GM12878 (cell line): Measurements from ENCODE around the gene RAB15. TPM values are rescaled to one million over a fixed set of nuclear protein-coding genes. Genes with fewer than 3 reads are reported as not detected.

Experiments used
- ATAC-seq: fragments of 200-7000 bp; cut with Tn5 transposase; 3 replicates; pipeline ENCODE4 v1.9.1; 2020; ENCODE audit warnings: mild to moderate bottlenecking, moderate library complexity
- BruUV-seq: library from RNA; stranded (reverse); fragments of 400-500 nt; replicated peaks from 2 replicates; lab custom pipeline; 2021; lab: Mats Ljungman, UMichigan
- CTCF ChIA-PET: fragments of 300-600 bp; sonication (Branson Sonifier 250); formaldehyde crosslinking; extraction: SDS; loops from one replicate; lab custom pipeline; 2021; ENCODE audit warnings: inconsistent platforms; lab: Yijun Ruan, JAX
- POLR2A ChIA-PET: fragments of 350-600 bp; formaldehyde crosslinking; extraction: SDS; loops from one replicate; lab custom pipeline; 2021; ENCODE audit warnings: inconsistent platforms; lab: Charles Lee
- RAD21 ChIA-PET: fragments of 300-600 bp; sonication (Branson Sonifier 250); formaldehyde crosslinking; loops from one replicate; lab custom pipeline; 2023; ENCODE audit warnings: antibody characterized with exemption; ENCODE audit not compliant: unreplicated experiment; lab: Charles Lee
- SMC1A ChIA-PET: fragments of 300-600 bp; sonication (Branson Sonifier 250); formaldehyde crosslinking; loops from one replicate; lab custom pipeline; 2023; ENCODE audit not compliant: unreplicated experiment, uncharacterized antibody; lab: Charles Lee
- DNase-seq: peaks from one replicate; pipeline ENCODE4 v3.0.0-alpha.2; 2011; ENCODE audit warnings: low read depth, low spot score
- FAIRE-seq: peaks from 3 replicates; lab custom pipeline; 2011; peaks lifted over from hg19 to GRCh38; lab: Jason Lieb, UNC
- H2AFZ ChIP-seq: 2 replicates; pipeline ENCODE4 v1.6.0; 2011; ENCODE audit warnings: low read depth, low read length, control low read depth; ENCODE audit not compliant: control insufficient read depth
- H3K27ac ChIP-seq: 2 replicates; pipeline ENCODE4 v1.5.1; 2011; ENCODE audit warnings: control low read depth; ENCODE audit not compliant: control insufficient read depth, insufficient read depth
- H3K27me3 ChIP-seq, 2 experiments: replicated peaks in 1 of 2; 2 replicates each; pipeline versions ENCODE4 v1.6.0 to v1.6.1; 2011; ENCODE audit warnings: low read length in 1 of 2; ENCODE audit not compliant: control insufficient read depth in 2 of 2, insufficient read depth in 2 of 2
- H3K36me3 ChIP-seq, 2 experiments: 2 replicates each; pipeline ENCODE4 v1.5.1; 2011; ENCODE audit warnings: low read length in 1 of 2; ENCODE audit not compliant: control insufficient read depth in 2 of 2, insufficient read depth in 2 of 2
- H3K4me1 ChIP-seq: 2 replicates; pipeline ENCODE4 v1.6.1; 2011; ENCODE audit warnings: mild to moderate bottlenecking, low read length, moderate library complexity, mixed read lengths; ENCODE audit not compliant: control insufficient read depth, insufficient read depth
- H3K4me2 ChIP-seq: 2 replicates; pipeline ENCODE4 v1.6.0; 2011; ENCODE audit warnings: control low read depth; ENCODE audit not compliant: control insufficient read depth, insufficient read depth
- H3K4me3 ChIP-seq: fragments of 200-600 bp; sonication (generic); 2 replicates; pipeline ENCODE4 v1.5.1; 2016
- H3K79me2 ChIP-seq: 2 replicates; pipeline ENCODE4 v1.6.0; 2011; ENCODE audit warnings: low read length; ENCODE audit not compliant: control insufficient read depth, insufficient read depth
- H3K9ac ChIP-seq: 2 replicates; pipeline ENCODE4 v1.8.0; 2011; ENCODE audit warnings: low read length, control low read depth, mixed read lengths; ENCODE audit not compliant: control insufficient read depth, insufficient read depth
- H3K9me3 ChIP-seq: replicated peaks from 3 replicates; pipeline ENCODE4 v1.5.1; 2011; ENCODE audit warnings: mild to moderate bottlenecking, low read length; ENCODE audit not compliant: control insufficient read depth, insufficient read depth
- H4K20me1 ChIP-seq: 2 replicates; pipeline ENCODE4 v1.6.0; 2011; ENCODE audit not compliant: control insufficient read depth, insufficient read depth
- NFYB ChIP-seq: IDR thresholded peaks from 2 replicates; pipeline ENCODE4 v1.6.1; 2011; ENCODE audit warnings: low read depth, mild to moderate bottlenecking, low read length, improper control_type of control experiment, moderate library complexity; ENCODE audit not compliant: insufficient read depth
- WGBS: methylation state at CpG from one replicate; pipeline ENCODE4 v1.1.6; 2016; ENCODE audit warnings: low lambda C conversion rate; ENCODE audit not compliant: insufficient replicate concordance, insufficient coverage; ENCODE audit errors: missing lambda C conversion rate; 5-methylcytosine and 5-hydroxymethylcytosine counted together
- in situ Hi-C: fragments of 300-500 bp; cut with MboI; formaldehyde crosslinking; loops from 9 replicates; pipeline ENCODE4 v1.14.3; 2018; ENCODE audit warnings: mixed read lengths
- intact Hi-C: fragments of 100-400 bp; cut with micrococcal nuclease; formaldehyde crosslinking; loops from one replicate; pipeline ENCODE4 v1.14.2; 2022; ENCODE audit not compliant: unreplicated experiment
- polyA plus RNA-seq, 11 experiments: library from polyadenylated mRNA; depleted of rRNA in 4 of 11; unstranded in 6 of 11; stranded (reverse) in 5 of 11; fragments of >200 nt; fragmentation: Nextera tagmentation in 4 of 11; fragmentation: Illumina TruSeq in 1 of 11; extraction: Ambion mirVana in 4 of 11; extraction: Trizol in 1 of 11; gene quantifications; 1 replicate in 1 of 11; 2 replicates in 10 of 11; pipeline versions ENCODE4 v1.2.1 to v1.2.3, GENCODE V29; 2011 to 2016; ENCODE audit warnings: inconsistent platforms in 2 of 11, missing spikeins in 2 of 11, low read depth in 1 of 11
- total RNA-seq, 4 experiments: library from RNA; depleted of rRNA in 3 of 4; stranded (reverse); fragments of >200 nt in 3 of 4; fragmentation: Illumina TruSeq in 1 of 4; extraction: Trizol in 1 of 4; gene quantifications; 2 replicates each; pipeline versions ENCODE4 v1.2.1 to v1.2.3, GENCODE V29; 2013 to 2021
- TF ChIP-seq, protein P1 (sequence below): fragments of 450-650 bp; IDR thresholded peaks from 2 replicates; pipeline ENCODE4 v1.6.1; 2016; ENCODE audit warnings: mild to moderate bottlenecking, moderate library complexity, borderline replicate concordance
- TF ChIP-seq, protein P2 (sequence below): IDR thresholded peaks from 2 replicates; pipeline ENCODE4 v1.6.1; 2012; ENCODE audit warnings: improper control_type of control experiment, low read depth, low read length; ENCODE audit not compliant: insufficient replicate concordance

RAB15 gene
- total and polyA plus RNA-seq, 10 of the 15 experiments (the other 5 are each of a cell fraction or from before 2014, with no cell fraction given), result 0.32 to 3.9 (median 2.1) TPM

DNA sequence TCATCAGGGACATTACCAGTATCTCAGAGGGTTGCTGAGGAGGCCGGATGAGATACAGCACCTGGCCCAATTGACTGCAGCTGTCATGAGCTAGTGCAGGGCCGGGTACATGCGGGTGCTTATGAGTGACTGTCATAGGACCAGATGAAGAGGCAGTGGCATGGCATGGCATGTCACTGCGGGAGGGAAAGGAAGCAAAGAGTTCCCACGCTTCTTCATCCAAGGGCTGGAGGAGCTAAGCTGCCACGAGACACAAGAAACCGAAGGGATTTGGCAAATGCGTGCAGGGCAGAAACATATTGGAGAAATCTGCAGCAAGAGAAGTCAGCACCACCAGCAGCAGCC, 18.9 kb downstream of the RAB15 start:
- no TSS peak for BruUV-seq
- intact Hi-C loops, result no loop called here
- TF ChIP-seq NFYB, result no peak
- TF ChIP-seq, protein P1, sequence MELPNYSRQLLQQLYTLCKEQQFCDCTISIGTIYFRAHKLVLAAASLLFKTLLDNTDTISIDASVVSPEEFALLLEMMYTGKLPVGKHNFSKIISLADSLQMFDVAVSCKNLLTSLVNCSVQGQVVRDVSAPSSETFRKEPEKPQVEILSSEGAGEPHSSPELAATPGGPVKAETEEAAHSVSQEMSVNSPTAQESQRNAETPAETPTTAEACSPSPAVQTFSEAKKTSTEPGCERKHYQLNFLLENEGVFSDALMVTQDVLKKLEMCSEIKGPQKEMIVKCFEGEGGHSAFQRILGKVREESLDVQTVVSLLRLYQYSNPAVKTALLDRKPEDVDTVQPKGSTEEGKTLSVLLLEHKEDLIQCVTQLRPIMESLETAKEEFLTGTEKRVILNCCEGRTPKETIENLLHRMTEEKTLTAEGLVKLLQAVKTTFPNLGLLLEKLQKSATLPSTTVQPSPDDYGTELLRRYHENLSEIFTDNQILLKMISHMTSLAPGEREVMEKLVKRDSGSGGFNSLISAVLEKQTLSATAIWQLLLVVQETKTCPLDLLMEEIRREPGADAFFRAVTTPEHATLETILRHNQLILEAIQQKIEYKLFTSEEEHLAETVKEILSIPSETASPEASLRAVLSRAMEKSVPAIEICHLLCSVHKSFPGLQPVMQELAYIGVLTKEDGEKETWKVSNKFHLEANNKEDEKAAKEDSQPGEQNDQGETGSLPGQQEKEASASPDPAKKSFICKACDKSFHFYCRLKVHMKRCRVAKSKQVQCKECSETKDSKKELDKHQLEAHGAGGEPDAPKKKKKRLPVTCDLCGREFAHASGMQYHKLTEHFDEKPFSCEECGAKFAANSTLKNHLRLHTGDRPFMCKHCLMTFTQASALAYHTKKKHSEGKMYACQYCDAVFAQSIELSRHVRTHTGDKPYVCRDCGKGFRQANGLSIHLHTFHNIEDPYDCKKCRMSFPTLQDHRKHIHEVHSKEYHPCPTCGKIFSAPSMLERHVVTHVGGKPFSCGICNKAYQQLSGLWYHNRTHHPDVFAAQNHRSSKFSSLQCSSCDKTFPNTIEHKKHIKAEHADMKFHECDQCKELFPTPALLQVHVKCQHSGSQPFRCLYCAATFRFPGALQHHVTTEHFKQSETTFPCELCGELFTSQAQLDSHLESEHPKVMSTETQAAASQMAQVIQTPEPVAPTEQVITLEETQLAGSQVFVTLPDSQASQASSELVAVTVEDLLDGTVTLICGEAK, result no peak
- TF ChIP-seq, protein P2, sequence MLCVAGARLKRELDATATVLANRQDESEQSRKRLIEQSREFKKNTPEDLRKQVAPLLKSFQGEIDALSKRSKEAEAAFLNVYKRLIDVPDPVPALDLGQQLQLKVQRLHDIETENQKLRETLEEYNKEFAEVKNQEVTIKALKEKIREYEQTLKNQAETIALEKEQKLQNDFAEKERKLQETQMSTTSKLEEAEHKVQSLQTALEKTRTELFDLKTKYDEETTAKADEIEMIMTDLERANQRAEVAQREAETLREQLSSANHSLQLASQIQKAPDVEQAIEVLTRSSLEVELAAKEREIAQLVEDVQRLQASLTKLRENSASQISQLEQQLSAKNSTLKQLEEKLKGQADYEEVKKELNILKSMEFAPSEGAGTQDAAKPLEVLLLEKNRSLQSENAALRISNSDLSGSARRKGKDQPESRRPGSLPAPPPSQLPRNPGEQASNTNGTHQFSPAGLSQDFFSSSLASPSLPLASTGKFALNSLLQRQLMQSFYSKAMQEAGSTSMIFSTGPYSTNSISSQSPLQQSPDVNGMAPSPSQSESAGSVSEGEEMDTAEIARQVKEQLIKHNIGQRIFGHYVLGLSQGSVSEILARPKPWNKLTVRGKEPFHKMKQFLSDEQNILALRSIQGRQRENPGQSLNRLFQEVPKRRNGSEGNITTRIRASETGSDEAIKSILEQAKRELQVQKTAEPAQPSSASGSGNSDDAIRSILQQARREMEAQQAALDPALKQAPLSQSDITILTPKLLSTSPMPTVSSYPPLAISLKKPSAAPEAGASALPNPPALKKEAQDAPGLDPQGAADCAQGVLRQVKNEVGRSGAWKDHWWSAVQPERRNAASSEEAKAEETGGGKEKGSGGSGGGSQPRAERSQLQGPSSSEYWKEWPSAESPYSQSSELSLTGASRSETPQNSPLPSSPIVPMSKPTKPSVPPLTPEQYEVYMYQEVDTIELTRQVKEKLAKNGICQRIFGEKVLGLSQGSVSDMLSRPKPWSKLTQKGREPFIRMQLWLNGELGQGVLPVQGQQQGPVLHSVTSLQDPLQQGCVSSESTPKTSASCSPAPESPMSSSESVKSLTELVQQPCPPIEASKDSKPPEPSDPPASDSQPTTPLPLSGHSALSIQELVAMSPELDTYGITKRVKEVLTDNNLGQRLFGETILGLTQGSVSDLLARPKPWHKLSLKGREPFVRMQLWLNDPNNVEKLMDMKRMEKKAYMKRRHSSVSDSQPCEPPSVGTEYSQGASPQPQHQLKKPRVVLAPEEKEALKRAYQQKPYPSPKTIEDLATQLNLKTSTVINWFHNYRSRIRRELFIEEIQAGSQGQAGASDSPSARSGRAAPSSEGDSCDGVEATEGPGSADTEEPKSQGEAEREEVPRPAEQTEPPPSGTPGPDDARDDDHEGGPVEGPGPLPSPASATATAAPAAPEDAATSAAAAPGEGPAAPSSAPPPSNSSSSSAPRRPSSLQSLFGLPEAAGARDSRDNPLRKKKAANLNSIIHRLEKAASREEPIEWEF, result no peak
- no peak overlapping the region; the same call in 1 of the 2 replicates for H3K4me2 ChIP-seq
- POLR2A ChIA-PET, result interaction anchor here (0.7 to 2.0 kb wide), 5 partner anchors 9 to 38 kb away, joined by 3 to 9 read pairs (median 4); partner anchors contain the start of gene CHURC1
- no peaks in the 10 kb centered on the region for H3K36me3 ChIP-seq
- SMC1A ChIA-PET, result interaction anchor here (0.8 to 3.3 kb wide), 11 partner anchors 10 to 61 kb away, joined by 3 to 13 read pairs (median 6); partner anchors contain the start of genes CHURC1 and FNTB
- DNase-seq (no peak), ATAC-seq (no peak), FAIRE-seq (no peak)
- no peaks in the 10 kb centered on the region for H3K9me3 ChIP-seq
- CTCF ChIA-PET, result interaction anchor here (0.6 to 2.9 kb wide), 10 partner anchors 9 to 61 kb away, joined by 3 to 12 read pairs (median 4); partner anchors contain the start of genes FNTB and GPX2
- H3K79me2 ChIP-seq, result no peaks in the 10 kb centered on the region
- H2AFZ ChIP-seq, result no peak overlapping the region
- no peak overlapping the region for H3K4me3 ChIP-seq
- H3K27me3 ChIP-seq, result no peaks in the 10 kb centered on the region
- H3K27ac ChIP-seq, result peak overlapping the region; percentile 41; the same call in 1 of the 2 replicates
- 68% methylated on average over 8 of the region's 8 CpGs for WGBS
- RAD21 ChIA-PET, result interaction anchor here (0.5 to 1.8 kb wide), 7 partner anchors 9 to 259 kb away, joined by 3 to 6 read pairs (median 4); partner anchors contain the start of genes FNTB and MAX
- no peak overlapping the region for H3K9ac ChIP-seq
- peaks cover 19% of the 10 kb centered on the region for H3K4me1 ChIP-seq
- no peaks in the 10 kb centered on the region for H4K20me1 ChIP-seq
- in situ Hi-C loops, result no loop called here
